Testis (tissue), 2 donors: ENCODE data around the gene CNFN.

Experiments used
- CTCF ChIP-seq, 3 experiments: fragments of 450-650 bp in 2 of 3; fragments of 200-600 bp in 1 of 3; sonication (generic) in 1 of 3; IDR thresholded peaks; one replicate each; pipeline ENCODE4 v1.5.1; 2016 to 2019; ENCODE audit warnings: antibody characterized with exemption in 3 of 3, mild to moderate bottlenecking in 2 of 3, moderate library complexity in 1 of 3
- POLR2A ChIP-seq: fragments of 450-650 bp; IDR thresholded peaks from one replicate; pipeline ENCODE4 v1.6.1; 2017; ENCODE audit warnings: antibody characterized with exemption, mild to moderate bottlenecking, moderate library complexity

- TF ChIP-seq POLR2A (no peak), CTCF (IDR thresholded peaks at IDR 0.05) (no peak)
Measured at GRCh38 chr19:42394751-42395150, 4.7 kb upstream of the CNFN start.
